SH-SY5Y (cell line): Measurements from ENCODE around the gene CNOT9.

ENCODE experiments used
- GATA2 ChIP-seq: IDR thresholded peaks from 2 replicates; pipeline ENCODE4 v1.6.1; 2011; ENCODE audit warnings: mild to moderate bottlenecking, low read depth, low read length
- GATA3 ChIP-seq: IDR thresholded peaks from 2 replicates; pipeline ENCODE4 v1.6.1; 2011; ENCODE audit warnings: low read depth, mild to moderate bottlenecking, low read length, moderate library complexity

DNA sequence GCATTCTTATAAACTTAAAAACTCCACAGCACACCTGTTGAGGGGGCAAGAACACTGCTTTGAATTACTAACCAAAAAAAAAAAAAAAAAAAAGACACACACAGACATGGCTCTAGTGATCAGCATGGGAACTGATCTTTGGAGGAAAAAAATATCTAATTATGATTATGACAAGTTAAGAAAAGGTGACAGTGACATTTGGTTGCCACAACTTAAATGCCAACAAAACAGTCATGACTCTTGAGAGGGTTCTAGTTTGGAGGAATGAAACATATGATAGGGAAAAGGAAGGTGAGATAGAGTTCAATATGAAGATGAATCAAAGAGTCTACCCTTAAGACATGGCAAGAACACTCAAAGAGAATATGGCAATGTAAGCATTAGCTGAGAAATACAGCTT, 21.1 kb upstream of the CNOT9 start:
- TF ChIP-seq GATA3 (no peak), GATA2 (no peak)
